HG03342 (cell line): ENCODE results near the gene MGLL.

ENCODE experiments used
- ATAC-seq: cut with Tn5 transposase; IDR thresholded peaks from one replicate; pipeline ENCODE4 v1.9.1; 2021; ENCODE audit warnings: mild to moderate bottlenecking, moderate library complexity; ENCODE audit not compliant: unreplicated experiment

The MGLL gene

GRCh38 chr3:127775398-127776109, 46.8 kb downstream of the MGLL start:
- no peak for ATAC-seq

- no peak for ATAC-seq
Observed at GRCh38 chr3:127774647-127775046, 47.7 kb downstream of the MGLL start.

GRCh38 chr3:127773752-127774395, 48.4 kb downstream of the MGLL start:
- ATAC-seq = no peak

- ATAC-seq = no peak
Observed at GRCh38 chr3:127772827-127773751, 49.2 kb downstream of the MGLL start.

GRCh38 chr3:127772273-127772672, 50.0 kb downstream of the MGLL start:
- ATAC-seq = no peak

- no peak for ATAC-seq
Observed at GRCh38 chr3:127771746-127772145, 50.6 kb downstream of the MGLL start.

GRCh38 chr3:127770671-127771355, 51.5 kb downstream of the MGLL start:
- ATAC-seq = no peak

GRCh38 chr3:127769284-127770081, 52.8 kb downstream of the MGLL start:
- no peak for ATAC-seq

GRCh38 chr3:127768346-127769008, 53.8 kb downstream of the MGLL start:
- ATAC-seq = no peak

GRCh38 chr3:127767126-127767525, 55.2 kb downstream of the MGLL start:
- no peak for ATAC-seq

- no peak for ATAC-seq
Observed at GRCh38 chr3:127765735-127766134, 56.6 kb downstream of the MGLL start.

GRCh38 chr3:127764841-127765362, 57.4 kb downstream of the MGLL start:
- ATAC-seq = no peak

GRCh38 chr3:127764301-127764700, 58.0 kb downstream of the MGLL start:
- ATAC-seq = no peak

- ATAC-seq = no peak
Observed at GRCh38 chr3:127763816-127764215, 58.5 kb downstream of the MGLL start.

GRCh38 chr3:127763337-127763736, 59.0 kb downstream of the MGLL start:
- ATAC-seq = no peak

GRCh38 chr3:127762787-127763105, 59.6 kb downstream of the MGLL start:
- no peak for ATAC-seq

- peak; percentile 70 for ATAC-seq
Observed at GRCh38 chr3:127762077-127762786, 60.1 kb downstream of the MGLL start.

- ATAC-seq = no peak
Observed at GRCh38 chr3:127761441-127761801, 60.9 kb downstream of the MGLL start.
